Uterus (tissue), 4 donors: Measurements from ENCODE around the gene MSANTD3. TPM values are rescaled to one million over a fixed set of nuclear protein-coding genes. Genes with fewer than 3 reads are reported as not detected.
"Not testable (repeated sequence)": the region's sequence is repeated elsewhere in the genome, so short reads cannot be mapped to it uniquely, and the experiment has no call there.

Experiments
- DNase-seq, 2 donors: peaks; one replicate each; pipeline ENCODE4 v3.0.0-alpha.2; 2019 to 2020
- H3K27ac ChIP-seq, 2 donors: fragments of 200-600 bp; sonication (generic); 1 replicate in 1 of 2; 2 replicates in 1 of 2; pipeline ENCODE4 v1.5.1; 2016 to 2018
- H3K27me3 ChIP-seq, 2 donors: fragments of 200-600 bp; sonication (generic); one replicate each; pipeline ENCODE4 v1.5.1; 2018 to 2019; ENCODE audit warnings: control low read depth in 1 of 2
- H3K36me3 ChIP-seq, 2 donors: fragments of 200-600 bp; sonication (generic); one replicate each; pipeline ENCODE4 v1.5.1; 2019; ENCODE audit warnings: control low read depth in 1 of 2
- H3K4me1 ChIP-seq, 2 donors: fragments of 200-600 bp; sonication (generic); one replicate each; pipeline ENCODE4 v1.5.1; 2018 to 2019; ENCODE audit warnings: control low read depth in 1 of 2
- H3K4me3 ChIP-seq, 2 donors: fragments of 200-600 bp; sonication (generic); 1 replicate in 1 of 2; 2 replicates in 1 of 2; pipeline ENCODE4 v1.5.1; 2018 to 2019; ENCODE audit warnings: mild to moderate bottlenecking in 1 of 2
- H3K9me3 ChIP-seq, 2 donors: fragments of 200-600 bp; sonication (generic); one replicate each; pipeline ENCODE4 v1.5.1; 2019; ENCODE audit warnings: control low read depth in 1 of 2
- CTCF ChIP-seq, 4 experiments: fragments of 200-600 bp in 2 of 4; fragments of 450-650 bp in 2 of 4; sonication (generic) in 2 of 4; IDR thresholded peaks; one replicate each; pipeline ENCODE4 v1.5.1; 2016 to 2019; ENCODE audit warnings: antibody characterized with exemption in 4 of 4, mild to moderate bottlenecking in 2 of 4, moderate library complexity in 1 of 4
- POLR2A ChIP-seq, 2 donors: fragments of 450-650 bp; IDR thresholded peaks; one replicate each; pipeline ENCODE4 v1.6.1; 2016; ENCODE audit warnings: antibody characterized with exemption in 2 of 2, mild to moderate bottlenecking in 1 of 2, moderate library complexity in 1 of 2
- intact Hi-C: fragments of 100-400 bp; cut with DNase I; formaldehyde crosslinking; loops from one replicate; pipeline ENCODE4 v1.15.1; 2023; ENCODE audit warnings: low total_unique reads
- total RNA-seq, 4 donors: library from RNA; depleted of rRNA in 3 of 4; stranded (reverse); fragments of >200 nt in 3 of 4; gene quantifications; one replicate each; pipeline versions ENCODE4 v1.1.0 to v1.2.4, GENCODE V29; 2014 to 2023
- donor health status: DM: yes; HTN: yes; CAD: no.

The MSANTD3 gene
- total RNA-seq, 4 donors from 2014 or later = 7.4 to 28.1 (median 20.2) TPM

- H3K27ac ChIP-seq = no peak overlapping the region
- H3K4me1 ChIP-seq = no peaks in the 10 kb centered on the region
- no peak for DNase-seq
- H3K9me3 ChIP-seq = no peaks in the 10 kb centered on the region
- no peaks in the 10 kb centered on the region for H3K36me3 ChIP-seq
- no peak overlapping the region for H3K4me3 ChIP-seq
- intact Hi-C loops = no loop called here
- TF ChIP-seq POLR2A (IDR thresholded peaks at IDR 0.05) (no peak), CTCF (IDR thresholded peaks at IDR 0.05) (no peak)
- H3K27me3 ChIP-seq = no peaks in the 10 kb centered on the region
Observed at GRCh38 chr9:100440071-100440470, 13.1 kb downstream of the MSANTD3 start.

GRCh38 chr9:100440487-100440886 lies 13.5 kb downstream of the MSANTD3 start:
- H3K27ac ChIP-seq, H3K36me3 ChIP-seq, H3K27me3 ChIP-seq, H3K4me1 ChIP-seq, intact Hi-C loops, H3K9me3 ChIP-seq, H3K4me3 ChIP-seq, DNase-seq: not testable (repeated sequence)

GRCh38 chr9:100441911-100442361 lies 15.0 kb downstream of the MSANTD3 start:
- DNase-seq = no peak
- Histone ChIP-seq H3K27me3 (no peaks in the 10 kb centered on the region), H3K4me3 (no peak overlapping the region), H3K27ac (no peak overlapping the region), H3K36me3 (no peaks in the 10 kb centered on the region), H3K9me3 (no peaks in the 10 kb centered on the region), H3K4me1 (no peaks in the 10 kb centered on the region)
- TF ChIP-seq POLR2A (IDR thresholded peaks at IDR 0.05) = no peak
- no peak for TF ChIP-seq CTCF (IDR thresholded peaks at IDR 0.05)
- intact Hi-C loops = no loop called here

GRCh38 chr9:100443781-100444768 lies 17.1 kb downstream of the MSANTD3 start:
- TF ChIP-seq CTCF (IDR thresholded peaks at IDR 0.05) = no peak
- no peak for TF ChIP-seq POLR2A (IDR thresholded peaks at IDR 0.05)
- no peak for DNase-seq
- intact Hi-C loops = no loop called here

GRCh38 chr9:100445161-100445902 lies 18.4 kb downstream of the MSANTD3 start:
- no peaks in the 10 kb centered on the region for H3K9me3 ChIP-seq
- intact Hi-C loops = no loop called here
- H3K36me3 ChIP-seq = no peaks in the 10 kb centered on the region
- H3K27ac ChIP-seq = no peak overlapping the region
- DNase-seq = no peak
- no peak overlapping the region for H3K4me3 ChIP-seq
- no peak for TF ChIP-seq POLR2A (IDR thresholded peaks at IDR 0.05)
- no peak for TF ChIP-seq CTCF (IDR thresholded peaks at IDR 0.05)
- no peaks in the 10 kb centered on the region for H3K4me1 ChIP-seq
- no peaks in the 10 kb centered on the region for H3K27me3 ChIP-seq

More at GRCh38 chr9:100443781-100444768, 17.1 kb downstream of the MSANTD3 start:
- Histone ChIP-seq H3K4me1 (no peaks in the 10 kb centered on the region), H3K27ac (no peak overlapping the region), H3K36me3 (no peaks in the 10 kb centered on the region), H3K4me3 (no peak overlapping the region), H3K9me3 (no peaks in the 10 kb centered on the region), H3K27me3 (no peaks in the 10 kb centered on the region)
